Panc1 (cell line): Measurements from ENCODE around the gene TRNAU1AP.

Experiments used
- CTCF ChIP-seq: fragments of 450-650 bp; IDR thresholded peaks from 2 replicates; pipeline ENCODE4 v1.5.1; 2017; ENCODE audit warnings: mild to moderate bottlenecking
- POLR2AphosphoS5 ChIP-seq: IDR thresholded peaks from 2 replicates; pipeline ENCODE4 v1.6.1; 2012; ENCODE audit warnings: mild to moderate bottlenecking, low read depth, low read length, moderate library complexity
- REST ChIP-seq, 2 experiments: IDR thresholded peaks; 2 replicates each; pipeline ENCODE4 v1.6.1; 2011 to 2012; ENCODE audit warnings: low read depth in 2 of 2, control low read depth in 1 of 2, low read length in 1 of 2, mild to moderate bottlenecking in 1 of 2, moderate library complexity in 1 of 2; ENCODE audit not compliant: insufficient read depth in 1 of 2
- SIN3A ChIP-seq: IDR thresholded peaks from 2 replicates; pipeline ENCODE4 v1.6.1; 2012; ENCODE audit warnings: low read depth, mild to moderate bottlenecking, low read length, moderate library complexity, borderline replicate concordance; ENCODE audit not compliant: insufficient read depth
- TCF7L2 ChIP-seq: IDR thresholded peaks from 2 replicates; pipeline ENCODE4 v1.6.1; 2011; ENCODE audit warnings: mild to moderate bottlenecking, low read depth, low read length, inconsistent platforms

- TF ChIP-seq CTCF (no peak), POLR2AphosphoS5 (peak; percentile 73), REST (IDR thresholded peaks at IDR 0.05; ENCODE audit: insufficient read depth in 1 of 2, low read depth in 2 of 2, low read length in 1 of 2) (no peak), TCF7L2 (no peak), SIN3A (0 out of 2 replicates have a peak, but pooled peaks have one; percentile 41)
Measured at GRCh38 chr1:28509705-28510272, 43.1 kb upstream of the TRNAU1AP start.
